ENCODE results near the gene B3GAT3. TPM values are rescaled to one million over a fixed set of nuclear protein-coding genes. Genes with fewer than 3 reads are reported as not detected.
"Not testable (repeated sequence)": the region's sequence is repeated elsewhere in the genome, so short reads cannot be mapped to it uniquely, and the experiment has no call there.

B3GAT3 gene
- total and polyA plus RNA-seq, 7 donors: 9.7 to 47.5 (median 16.1) TPM

GRCh38 chr11:62656796-62657429 is 35.1 kb upstream of the B3GAT3 start:
- DNase-seq: no peak
- no peaks in the 10 kb centered on the region for H3K27me3 ChIP-seq
- TF ChIP-seq POLR2AphosphoS5 (IDR thresholded peaks at IDR 0.05): no peak
- TF ChIP-seq POLR2A (IDR thresholded peaks at IDR 0.05): no peak
- no peak for TF ChIP-seq CTCF (IDR thresholded peaks at IDR 0.05)
- TF ChIP-seq EP300 (IDR thresholded peaks at IDR 0.05): no peak
- intact Hi-C loops (cut with DNase I): no loop called here
- H3K4me3 ChIP-seq: no peak overlapping the region
- 62 to 70% methylated on average over 5 of the region's 5 CpGs for WGBS, 2 donors
- no peaks in the 10 kb centered on the region for H3K9me3 ChIP-seq
- H3K36me3 ChIP-seq: peaks cover 0 to under 1% (median 0%) of the 10 kb centered on the region in 4 donors
- no peak overlapping the region for H3K27ac ChIP-seq
- H3K4me1 ChIP-seq: peaks cover 0 to 11% (median 8%) of the 10 kb centered on the region in 4 donors

GRCh38 chr11:62654297-62654696 is 32.5 kb upstream of the B3GAT3 start:
- intact Hi-C loops (cut with DNase I): loop anchor here (5.0 kb wide), 1 partner anchor 53 kb away; the partner anchor contains the start of genes BSCL2 and GNG3
- Histone ChIP-seq H3K36me3 (peaks cover 3 to 7% (median 5%) of the 10 kb centered on the region in 4 donors), H3K27ac (no peak overlapping the region), H3K4me1 (peaks cover 0 to 17% (median 15%) of the 10 kb centered on the region in 4 donors), H3K27me3 (no peaks in the 10 kb centered on the region), H3K9me3 (no peaks in the 10 kb centered on the region), H3K4me3 (no peak overlapping the region)
- WGBS, 2 donors: 87 to 89% methylated on average over 11 of the region's 11 CpGs
- TF ChIP-seq POLR2A (IDR thresholded peaks at IDR 0.05): no peak
- TF ChIP-seq EP300 (IDR thresholded peaks at IDR 0.05): no peak
- TF ChIP-seq CTCF (IDR thresholded peaks at IDR 0.05): no peak
- TF ChIP-seq POLR2AphosphoS5 (IDR thresholded peaks at IDR 0.05): no peak
- DNase-seq: no peak

GRCh38 chr11:62652161-62653006 is 30.6 kb upstream of the B3GAT3 start:
- Histone ChIP-seq H3K9me3 (no peaks in the 10 kb centered on the region), H3K4me3 (peak overlapping the region; percentile 75 to 95 (median 80)), H3K27me3 (no peaks in the 10 kb centered on the region), H3K4me1 (peaks cover 0 to 23% (median 16%) of the 10 kb centered on the region in 4 donors), H3K27ac (peak overlapping the region; percentile 92 to 93 (median 92)), H3K36me3 (peaks cover 11 to 26% (median 16%) of the 10 kb centered on the region in 4 donors)
- no peak for DNase-seq
- no peak for TF ChIP-seq CTCF (IDR thresholded peaks at IDR 0.05)
- no peak for TF ChIP-seq EP300 (IDR thresholded peaks at IDR 0.05)
- no peak for TF ChIP-seq POLR2AphosphoS5 (IDR thresholded peaks at IDR 0.05)
- no peak for TF ChIP-seq POLR2A (IDR thresholded peaks at IDR 0.05)
- 15 to 35% methylated on average over 16 of the region's 16 CpGs for WGBS, 2 donors
- intact Hi-C loops (cut with DNase I): loop anchor here (5.0 kb wide), 1 partner anchor 55 kb away; the partner anchor contains the start of genes BSCL2 and GNG3

GRCh38 chr11:62650283-62650682 is 28.5 kb upstream of the B3GAT3 start:
- not testable (repeated sequence) for H3K27ac ChIP-seq, H3K4me3 ChIP-seq, H3K27me3 ChIP-seq, H3K9me3 ChIP-seq, DNase-seq
- intact Hi-C loops (cut with DNase I): loop anchor here (5.0 kb wide), 1 partner anchor 57 kb away; the partner anchor contains the start of genes BSCL2 and GNG3
- 92 to 96% methylated on average over 12 of the region's 12 CpGs for WGBS, 2 donors
- Histone ChIP-seq H3K4me1 (peaks cover 0 to 38% (median 29%) of the 10 kb centered on the region in 4 donors), H3K36me3 (peaks cover 11 to 26% (median 16%) of the 10 kb centered on the region in 4 donors)

- TF ChIP-seq CTCF (IDR thresholded peaks at IDR 0.05) (no peak), EP300 (IDR thresholded peaks at IDR 0.05) (no peak), POLR2A (IDR thresholded peaks at IDR 0.05) (no peak), POLR2AphosphoS5 (IDR thresholded peaks at IDR 0.05) (no peak)
- Histone ChIP-seq H3K9me3 (no peaks in the 10 kb centered on the region), H3K27me3 (no peaks in the 10 kb centered on the region), H3K4me1 (peaks cover 0 to 46% (median 36%) of the 10 kb centered on the region in 4 donors), H3K27ac (no peak overlapping the region), H3K36me3 (peaks cover 11 to 28% (median 16%) of the 10 kb centered on the region in 4 donors), H3K4me3 (no peak overlapping the region)
- DNase-seq: no peak
- 90 to 93% methylated on average over 11 of the region's 11 CpGs for WGBS, 2 donors
- intact Hi-C loops (cut with DNase I): no loop called here
Measured at GRCh38 chr11:62649486-62649885, 27.7 kb upstream of the B3GAT3 start.
